Measurements from ENCODE around the gene NLRP1. TPM values are rescaled to one million over a fixed set of nuclear protein-coding genes. Genes with fewer than 3 reads are reported as not detected.
A peak's percentile ranks its signal among the peaks of the same experiment; 100 is the strongest.

The NLRP1 gene
- total and polyA plus RNA-seq, 9 of the 15 experiments (the other 6 are each of a cell fraction or from before 2014, with no cell fraction given), result 4.0 to 69.4 (median 27.7) TPM

DNA sequence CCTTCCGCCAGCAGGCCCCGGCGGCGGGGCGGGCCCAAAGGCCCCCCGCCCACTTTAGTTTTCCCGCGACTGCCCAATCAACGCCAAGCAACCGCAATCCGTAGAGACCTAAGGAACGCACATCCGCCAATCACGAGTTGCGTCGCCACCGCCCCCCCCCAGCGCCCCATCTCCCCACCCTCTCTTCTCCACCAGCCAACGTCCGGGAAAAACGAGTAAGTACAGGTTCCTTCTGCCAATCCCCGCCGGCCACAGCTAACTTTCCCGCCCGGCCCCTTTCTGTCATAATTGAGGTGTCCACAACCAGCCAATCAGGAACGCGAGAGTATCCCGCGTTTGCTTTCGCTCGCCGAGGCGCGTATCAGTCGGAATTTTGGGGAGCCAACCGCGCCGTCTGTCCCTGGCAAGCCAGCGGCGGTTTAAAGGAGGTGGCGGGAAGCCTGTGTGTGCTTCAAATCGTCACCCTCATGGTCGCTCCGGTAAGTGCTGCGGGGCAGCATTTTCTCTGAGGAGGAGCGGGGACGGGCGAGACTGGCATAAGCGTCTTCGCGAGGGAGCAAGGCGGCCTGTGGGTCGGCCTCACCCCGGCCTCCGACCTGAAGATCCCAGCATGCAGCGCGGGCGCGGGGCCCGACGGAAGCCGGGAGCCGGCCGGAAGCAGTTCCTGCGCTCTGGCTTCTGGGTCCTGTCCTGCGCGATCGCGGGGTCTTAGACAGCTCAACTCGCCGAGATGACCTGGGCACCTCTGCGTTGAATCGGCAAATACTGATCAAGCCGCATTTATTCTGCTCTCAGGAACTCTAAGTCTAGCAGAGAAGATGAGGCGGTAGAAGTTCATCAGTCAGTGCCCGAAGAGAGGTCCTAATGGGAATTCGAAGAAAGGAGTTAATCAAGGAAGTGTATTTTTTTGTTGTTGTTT is 97.8 kb downstream of the NLRP1 start, which contains the start of gene MIS12 (continued):
- TF ChIP-seq MAZ (CRISPR knock-in tag; conservative IDR thresholded peaks at IDR 0.05 in 1 of 2, IDR thresholded peaks at IDR 0.05 in 1 of 2) (peak; percentile 48 to 68), E2F3 (CRISPR knock-in tag; IDR thresholded peaks at IDR 0.05) (peak; percentile 79), ZNF707 (CRISPR knock-in tag; conservative IDR thresholded peaks at IDR 0.05) (no peak), FOXK2 (conservative IDR thresholded peaks at IDR 0.05 in 1 of 2, IDR thresholded peaks at IDR 0.05 in 1 of 2; ENCODE audit: low read depth in 2 of 2) (no peak), ZNF639 (CRISPR knock-in tag; conservative IDR thresholded peaks at IDR 0.05 in 1 of 2, IDR thresholded peaks at IDR 0.05 in 1 of 2) (peak in 1 of 2 experiments; percentile 71; a peak in 1 of 4 replicates), CBX3 (IDR thresholded peaks at IDR 0.05; ENCODE audit: borderline replicate concordance in 1 of 2, low read length in 2 of 2) (peak in 1 of 2 experiments; percentile 75; a peak in 1 of 3 replicates), FOSL1 (tag; conservative IDR thresholded peaks at IDR 0.05) (0 out of 2 replicates have a peak, but pooled peaks have one; percentile 31), ARID2 (IDR thresholded peaks at IDR 0.05) (no peak), HMGN3 (IDR thresholded peaks at IDR 0.05; ENCODE audit: borderline replicate concordance, extremely low read depth, insufficient read length, low read depth, low read length) (peak; percentile 66)
- TF ChIP-seq, protein P1, sequence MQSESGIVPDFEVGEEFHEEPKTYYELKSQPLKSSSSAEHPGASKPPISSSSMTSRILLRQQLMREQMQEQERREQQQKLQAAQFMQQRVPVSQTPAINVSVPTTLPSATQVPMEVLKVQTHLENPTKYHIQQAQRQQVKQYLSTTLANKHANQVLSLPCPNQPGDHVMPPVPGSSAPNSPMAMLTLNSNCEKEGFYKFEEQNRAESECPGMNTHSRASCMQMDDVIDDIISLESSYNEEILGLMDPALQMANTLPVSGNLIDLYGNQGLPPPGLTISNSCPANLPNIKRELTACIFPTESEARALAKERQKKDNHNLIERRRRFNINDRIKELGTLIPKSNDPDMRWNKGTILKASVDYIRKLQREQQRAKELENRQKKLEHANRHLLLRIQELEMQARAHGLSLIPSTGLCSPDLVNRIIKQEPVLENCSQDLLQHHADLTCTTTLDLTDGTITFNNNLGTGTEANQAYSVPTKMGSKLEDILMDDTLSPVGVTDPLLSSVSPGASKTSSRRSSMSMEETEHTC (IDR thresholded peaks at IDR 0.05), result no peak
- TF ChIP-seq, protein P2, sequence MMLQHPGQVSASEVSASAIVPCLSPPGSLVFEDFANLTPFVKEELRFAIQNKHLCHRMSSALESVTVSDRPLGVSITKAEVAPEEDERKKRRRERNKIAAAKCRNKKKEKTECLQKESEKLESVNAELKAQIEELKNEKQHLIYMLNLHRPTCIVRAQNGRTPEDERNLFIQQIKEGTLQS (IDR thresholded peaks at IDR 0.05), result no peak
- TF ChIP-seq, protein P2 (CRISPR knock-in tag; conservative IDR thresholded peaks at IDR 0.05), result 0 out of 2 replicates have a peak, but pooled peaks have one; percentile 67
- TF ChIP-seq, protein P3, sequence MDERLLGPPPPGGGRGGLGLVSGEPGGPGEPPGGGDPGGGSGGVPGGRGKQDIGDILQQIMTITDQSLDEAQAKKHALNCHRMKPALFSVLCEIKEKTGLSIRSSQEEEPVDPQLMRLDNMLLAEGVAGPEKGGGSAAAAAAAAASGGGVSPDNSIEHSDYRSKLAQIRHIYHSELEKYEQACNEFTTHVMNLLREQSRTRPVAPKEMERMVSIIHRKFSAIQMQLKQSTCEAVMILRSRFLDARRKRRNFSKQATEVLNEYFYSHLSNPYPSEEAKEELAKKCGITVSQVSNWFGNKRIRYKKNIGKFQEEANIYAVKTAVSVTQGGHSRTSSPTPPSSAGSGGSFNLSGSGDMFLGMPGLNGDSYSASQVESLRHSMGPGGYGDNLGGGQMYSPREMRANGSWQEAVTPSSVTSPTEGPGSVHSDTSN (CRISPR knock-in tag; IDR thresholded peaks at IDR 0.05; ENCODE audit: low read depth), result no peak
- TF ChIP-seq, protein P3 (tag; conservative IDR thresholded peaks at IDR 0.05; ENCODE audit: low read depth), result peak; percentile 51
- TF ChIP-seq, protein P4, sequence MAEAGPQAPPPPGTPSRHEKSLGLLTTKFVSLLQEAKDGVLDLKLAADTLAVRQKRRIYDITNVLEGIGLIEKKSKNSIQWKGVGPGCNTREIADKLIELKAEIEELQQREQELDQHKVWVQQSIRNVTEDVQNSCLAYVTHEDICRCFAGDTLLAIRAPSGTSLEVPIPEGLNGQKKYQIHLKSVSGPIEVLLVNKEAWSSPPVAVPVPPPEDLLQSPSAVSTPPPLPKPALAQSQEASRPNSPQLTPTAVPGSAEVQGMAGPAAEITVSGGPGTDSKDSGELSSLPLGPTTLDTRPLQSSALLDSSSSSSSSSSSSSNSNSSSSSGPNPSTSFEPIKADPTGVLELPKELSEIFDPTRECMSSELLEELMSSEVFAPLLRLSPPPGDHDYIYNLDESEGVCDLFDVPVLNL (CRISPR knock-in tag; IDR thresholded peaks at IDR 0.05; ENCODE audit: low read depth), result peak; percentile 87; the same call in 1 of the 2 replicates

Data from K562 (cell line).